ENCODE results near the gene DENND10. TPM values are rescaled to one million over a fixed set of nuclear protein-coding genes. Genes with fewer than 3 reads are reported as not detected.
"Not testable (repeated sequence)": the region's sequence is repeated elsewhere in the genome, so short reads cannot be mapped to it uniquely, and the experiment has no call there.

DENND10 gene
- total RNA-seq, 2 donors from 2014 or later = 23.3 to 42.7 TPM

- no peak for DNase-seq
- Histone ChIP-seq H3K4me1 (no peaks in the 10 kb centered on the region), H3K9ac (ENCODE audit: low read depth in 2 of 2, low read length in 2 of 2) (no peak overlapping the region), H3K36me3 (peaks cover 17% of the 10 kb centered on the region), H3K27me3 (no peaks in the 10 kb centered on the region), H3K27ac (no peak overlapping the region), H3K4me3 (no peak overlapping the region), H3K9me3 (no peaks in the 10 kb centered on the region)
- no peak for TF ChIP-seq CTCF (IDR thresholded peaks at IDR 0.05)
- intact Hi-C loops (cut with DNase I) = no loop called here
Measured at GRCh38 chr10:119174109-119174508, 70.2 kb downstream of the DENND10 start.

GRCh38 chr10:119176166-119176565 is 72.3 kb downstream of the DENND10 start:
- H3K27me3 ChIP-seq = no peaks in the 10 kb centered on the region
- H3K36me3 ChIP-seq = peaks cover 10% of the 10 kb centered on the region
- no peak for TF ChIP-seq CTCF (IDR thresholded peaks at IDR 0.05)
- no peaks in the 10 kb centered on the region for H3K4me1 ChIP-seq
- no peak for DNase-seq
- intact Hi-C loops (cut with DNase I) = no loop called here
- no peak overlapping the region for H3K4me3 ChIP-seq
- H3K9me3 ChIP-seq = no peaks in the 10 kb centered on the region
- H3K9ac ChIP-seq (ENCODE audit: low read depth in 2 of 2, low read length in 2 of 2) = no peak overlapping the region
- no peak overlapping the region for H3K27ac ChIP-seq

- Histone ChIP-seq H3K9me3 (no peaks in the 10 kb centered on the region), H3K4me1 (no peaks in the 10 kb centered on the region), H3K9ac (ENCODE audit: low read depth in 2 of 2, low read length in 2 of 2) (peak overlapping the region; percentile 86 to 90), H3K27me3 (no peaks in the 10 kb centered on the region), H3K36me3 (no peaks in the 10 kb centered on the region), H3K27ac (peak overlapping the region; percentile 85), H3K4me3 (peak overlapping the region; percentile 65)
- intact Hi-C loops (cut with DNase I) = no loop called here
- DNase-seq = peak; percentile 25
- no peak for TF ChIP-seq CTCF (IDR thresholded peaks at IDR 0.05)
Measured at GRCh38 chr10:119177708-119178371, 73.9 kb downstream of the DENND10 start.

- intact Hi-C loops (cut with DNase I) = no loop called here
- Histone ChIP-seq H3K36me3 (no peaks in the 10 kb centered on the region), H3K9ac (ENCODE audit: low read depth in 2 of 2, low read length in 2 of 2) (peak within 1 kb of the TSS; percentile 86 to 90), H3K27ac (peak within 1 kb of the TSS; percentile 85), H3K27me3 (no peaks in the 10 kb centered on the region), H3K4me3 (peak within 1 kb of the TSS; percentile 65), H3K4me1 (no peaks in the 10 kb centered on the region), H3K9me3 (no peaks in the 10 kb centered on the region)
- no peak for TF ChIP-seq CTCF (IDR thresholded peaks at IDR 0.05)
- peak; percentile 94 for DNase-seq
Measured at GRCh38 chr10:119178372-119179119, 74.6 kb downstream of the DENND10 start, which contains the start of gene PRDX3. TSS of gene PRDX3 (minus strand) at chr10:119178812. CDS start at chr10:119178790, 22 bp downstream.

GRCh38 chr10:119180850-119181400 is 77.0 kb downstream of the DENND10 start:
- H3K36me3 ChIP-seq, H3K4me3 ChIP-seq: not testable (repeated sequence)

More at GRCh38 chr10:119180850-119181400, 77.0 kb downstream of the DENND10 start:
- H3K9ac ChIP-seq (ENCODE audit: low read depth in 2 of 2, low read length in 2 of 2); H3K4me1 ChIP-seq; H3K27ac ChIP-seq; H3K9me3 ChIP-seq; intact Hi-C loops (cut with DNase I); DNase-seq; H3K27me3 ChIP-seq: not testable (repeated sequence)
